HG03378 (cell line): ENCODE measurements around the gene PIKFYVE.
A peak's percentile ranks its signal among the peaks of the same experiment; 100 is the strongest.
"Not testable (repeated sequence)": the region's sequence is repeated elsewhere in the genome, so short reads cannot be mapped to it uniquely, and the experiment has no call there.

Source experiments
- ATAC-seq: cut with Tn5 transposase; IDR thresholded peaks from one replicate; pipeline ENCODE4 v1.9.1; 2021; ENCODE audit warnings: mild to moderate bottlenecking, moderate library complexity; ENCODE audit not compliant: unreplicated experiment

The PIKFYVE gene

GRCh38 chr2:208254118-208254870, 11.8 kb upstream of the PIKFYVE start:
- peak; percentile 55 for ATAC-seq

- peak; percentile 76 for ATAC-seq
Observed at GRCh38 chr2:208254871-208255556, 11.0 kb upstream of the PIKFYVE start, which contains the start of gene IDH1. TSS of gene IDH1 (minus strand) at chr2:208255071. CDS start at chr2:208251551, 3,520 bp downstream.

- ATAC-seq = peak; percentile 32
Observed at GRCh38 chr2:208255557-208256106, 10.4 kb upstream of the PIKFYVE start.

GRCh38 chr2:208256192-208256782, 9.8 kb upstream of the PIKFYVE start:
- ATAC-seq = no peak

GRCh38 chr2:208256849-208257813, 8.9 kb upstream of the PIKFYVE start:
- ATAC-seq = not testable (repeated sequence)

GRCh38 chr2:208265371-208265800, 669 bp upstream of the PIKFYVE start:
- peak; percentile 54 for ATAC-seq

- peak; percentile 14 for ATAC-seq
Observed at GRCh38 chr2:208266553-208266893, 468 bp downstream of the PIKFYVE start.

- no peak for ATAC-seq
Observed at GRCh38 chr2:208266936-208267335, 881 bp downstream of the PIKFYVE start.

- not testable (repeated sequence) for ATAC-seq
Observed at GRCh38 chr2:208267526-208267925, 1.5 kb downstream of the PIKFYVE start.

- no peak for ATAC-seq
Observed at GRCh38 chr2:208268156-208268952, 2.3 kb downstream of the PIKFYVE start.

- no peak for ATAC-seq
Observed at GRCh38 chr2:208269091-208269490, 3.0 kb downstream of the PIKFYVE start.

GRCh38 chr2:208274748-208275147, 8.7 kb downstream of the PIKFYVE start:
- no peak for ATAC-seq

- no peak for ATAC-seq
Observed at GRCh38 chr2:208278549-208278948, 12.5 kb downstream of the PIKFYVE start.

GRCh38 chr2:208279236-208279635, 13.2 kb downstream of the PIKFYVE start:
- ATAC-seq = no peak

GRCh38 chr2:208280234-208280633, 14.2 kb downstream of the PIKFYVE start:
- ATAC-seq = no peak

GRCh38 chr2:208280933-208281332, 14.9 kb downstream of the PIKFYVE start:
- peak; percentile 84 for ATAC-seq

GRCh38 chr2:208285853-208286252, 19.8 kb downstream of the PIKFYVE start:
- no peak for ATAC-seq

GRCh38 chr2:208294482-208295024, 28.5 kb downstream of the PIKFYVE start:
- peak; percentile 69 for ATAC-seq

GRCh38 chr2:208295834-208296233, 29.8 kb downstream of the PIKFYVE start:
- no peak for ATAC-seq
